Right atrium auricular region (tissue), 2 donors: ENCODE measurements around the gene SLC7A4. TPM values are rescaled to one million over a fixed set of nuclear protein-coding genes. Genes with fewer than 3 reads are reported as not detected.
"Not testable (repeated sequence)": the region's sequence is repeated elsewhere in the genome, so short reads cannot be mapped to it uniquely, and the experiment has no call there.

ENCODE experiments used
- DNase-seq: peaks from one replicate; pipeline ENCODE4 v3.0.0-alpha.2; 2019; ENCODE audit warnings: low spot score
- H3K27ac ChIP-seq, 2 donors: fragments of 200-600 bp; sonication (generic); 1 replicate in 1 of 2; 2 replicates in 1 of 2; pipeline ENCODE4 v1.5.1; 2016 to 2019
- H3K27me3 ChIP-seq, 2 donors: fragments of 200-600 bp; sonication (generic); one replicate each; pipeline versions ENCODE4 v1.5.1 to v1.6.0; 2017 to 2019
- H3K36me3 ChIP-seq: fragments of 200-600 bp; sonication (generic); one replicate; pipeline ENCODE4 v1.5.1; 2016
- H3K4me1 ChIP-seq, 2 donors: fragments of 200-600 bp; sonication (generic); one replicate each; pipeline versions ENCODE4 v1.5.1 to v1.6.0; 2017 to 2019
- H3K4me3 ChIP-seq, 2 donors: fragments of 200-600 bp; sonication (generic); 1 replicate in 1 of 2; 2 replicates in 1 of 2; pipeline ENCODE4 v1.5.1; 2017 to 2019; ENCODE audit warnings: mild to moderate bottlenecking in 1 of 2, moderate library complexity in 1 of 2
- H3K9me3 ChIP-seq, 2 donors: fragments of 200-600 bp; sonication (generic); one replicate each; pipeline ENCODE4 v1.5.1; 2019
- CTCF ChIP-seq, 2 donors: fragments of 200-600 bp; sonication (generic); IDR thresholded peaks; one replicate each; pipeline ENCODE4 v1.5.1; 2019; ENCODE audit warnings: antibody characterized with exemption in 2 of 2
- total RNA-seq, 2 donors: library from RNA; depleted of rRNA; stranded (reverse); fragments of >200 nt; gene quantifications; one replicate each; pipeline ENCODE4 v1.1.0, GENCODE V29; 2016

SLC7A4 gene
- total RNA-seq, 2 donors from 2014 or later: 1.9 to 5.0 TPM

- Histone ChIP-seq H3K4me1 (no peaks in the 10 kb centered on the region), H3K4me3 (no peak overlapping the region), H3K27me3 (no peaks in the 10 kb centered on the region), H3K36me3 (no peaks in the 10 kb centered on the region), H3K27ac (no peak overlapping the region), H3K9me3 (no peaks in the 10 kb centered on the region)
- DNase-seq: no peak
- no peak for TF ChIP-seq CTCF (IDR thresholded peaks at IDR 0.05)
Observed at GRCh38 chr22:21054046-21054713, 21.8 kb upstream of the SLC7A4 start.

- H3K9me3 ChIP-seq: no peaks in the 10 kb centered on the region
- no peak overlapping the region for H3K4me3 ChIP-seq
- no peak for DNase-seq
- no peaks in the 10 kb centered on the region for H3K27me3 ChIP-seq
- TF ChIP-seq CTCF (IDR thresholded peaks at IDR 0.05): no peak
- H3K27ac ChIP-seq: no peak overlapping the region
- H3K36me3 ChIP-seq: no peaks in the 10 kb centered on the region
- no peaks in the 10 kb centered on the region for H3K4me1 ChIP-seq
Observed at GRCh38 chr22:21052715-21053459, 20.5 kb upstream of the SLC7A4 start.

- TF ChIP-seq CTCF (IDR thresholded peaks at IDR 0.05): no peak
- Histone ChIP-seq H3K9me3 (no peaks in the 10 kb centered on the region), H3K4me1 (no peaks in the 10 kb centered on the region), H3K4me3 (no peak overlapping the region), H3K27ac (no peak overlapping the region), H3K27me3 (no peaks in the 10 kb centered on the region), H3K36me3 (no peaks in the 10 kb centered on the region)
- no peak for DNase-seq
Observed at GRCh38 chr22:21051831-21052400, 19.6 kb upstream of the SLC7A4 start.

GRCh38 chr22:21051145-21051830, 18.9 kb upstream of the SLC7A4 start:
- H3K27me3 ChIP-seq: no peaks in the 10 kb centered on the region
- H3K4me1 ChIP-seq: no peaks in the 10 kb centered on the region
- H3K9me3 ChIP-seq: no peaks in the 10 kb centered on the region
- no peak for TF ChIP-seq CTCF (IDR thresholded peaks at IDR 0.05)
- H3K36me3 ChIP-seq: no peaks in the 10 kb centered on the region
- no peak overlapping the region for H3K27ac ChIP-seq
- no peak for DNase-seq
- no peak overlapping the region for H3K4me3 ChIP-seq

- not testable (repeated sequence) for H3K9me3 ChIP-seq, H3K36me3 ChIP-seq, H3K27ac ChIP-seq, H3K4me3 ChIP-seq, H3K27me3 ChIP-seq, DNase-seq
- H3K4me1 ChIP-seq: peaks cover 0 to 22% of the 10 kb centered on the region in 2 donors
Observed at GRCh38 chr22:21048965-21049364, 16.6 kb upstream of the SLC7A4 start.

- DNase-seq, H3K27me3 ChIP-seq, H3K9me3 ChIP-seq, H3K36me3 ChIP-seq, H3K4me3 ChIP-seq, H3K27ac ChIP-seq: not testable (repeated sequence)
- peaks cover 0 to 22% of the 10 kb centered on the region in 2 donors for H3K4me1 ChIP-seq
Observed at GRCh38 chr22:21048448-21048847, 16.1 kb upstream of the SLC7A4 start.
